Measurements from ENCODE around the gene CACFD1. TPM values are rescaled to one million over a fixed set of nuclear protein-coding genes. Genes with fewer than 3 reads are reported as not detected.

Gene CACFD1
- polyA plus RNA-seq, 1 donor from 2014 or later, result 75.4 TPM

DNA sequence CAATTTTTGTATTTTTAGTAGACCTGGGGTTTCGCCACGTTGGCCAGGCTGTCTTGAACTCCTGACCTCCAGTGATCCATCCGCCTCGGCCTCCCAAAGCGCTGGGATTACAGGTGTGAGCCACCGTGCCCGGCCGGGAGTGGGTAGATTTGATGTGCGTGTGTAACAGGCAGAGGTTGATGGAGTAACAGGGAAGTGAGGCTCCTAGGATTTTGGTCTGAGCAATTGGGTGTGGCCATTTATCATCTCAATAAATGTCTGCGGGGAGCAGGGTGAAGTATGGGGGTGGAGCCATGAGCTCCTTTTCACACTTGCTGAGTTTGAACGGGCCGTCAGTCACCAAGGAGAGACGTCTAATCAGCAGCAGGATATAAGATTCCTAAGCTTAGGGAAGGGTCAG is 40.8 kb upstream of the CACFD1 start (continued):
- TF ChIP-seq REST (IDR thresholded peaks at IDR 0.05; ENCODE audit: borderline replicate concordance), result no peak

GRCh38 chr9:133420392-133420827 is 39.4 kb upstream of the CACFD1 start:
- no peaks in the 10 kb centered on the region for H3K9me2 ChIP-seq (ENCODE audit: insufficient read depth, low read length)
- TF ChIP-seq REST (IDR thresholded peaks at IDR 0.05; ENCODE audit: borderline replicate concordance), result no peak
- TF ChIP-seq TAF1 (IDR thresholded peaks at IDR 0.05; ENCODE audit: low read depth), result no peak
- no peak for TF ChIP-seq MXI1 (conservative IDR thresholded peaks at IDR 0.05; ENCODE audit: poor library complexity, severe bottlenecking)
- no peak for TF ChIP-seq EZH2 (IDR thresholded peaks at IDR 0.05; ENCODE audit: borderline replicate concordance, insufficient read depth, low read length, poor library complexity, severe bottlenecking)
- TF ChIP-seq SMC3 (conservative IDR thresholded peaks at IDR 0.05; ENCODE audit: poor library complexity), result no peak
- no peak for TF ChIP-seq EP300 (conservative IDR thresholded peaks at IDR 0.05; ENCODE audit: poor library complexity, severe bottlenecking)
- no peak for TF ChIP-seq RAD21 (conservative IDR thresholded peaks at IDR 0.05)
- TF ChIP-seq POLR2AphosphoS5 (IDR thresholded peaks at IDR 0.05), result no peak
- TF ChIP-seq, protein P1, sequence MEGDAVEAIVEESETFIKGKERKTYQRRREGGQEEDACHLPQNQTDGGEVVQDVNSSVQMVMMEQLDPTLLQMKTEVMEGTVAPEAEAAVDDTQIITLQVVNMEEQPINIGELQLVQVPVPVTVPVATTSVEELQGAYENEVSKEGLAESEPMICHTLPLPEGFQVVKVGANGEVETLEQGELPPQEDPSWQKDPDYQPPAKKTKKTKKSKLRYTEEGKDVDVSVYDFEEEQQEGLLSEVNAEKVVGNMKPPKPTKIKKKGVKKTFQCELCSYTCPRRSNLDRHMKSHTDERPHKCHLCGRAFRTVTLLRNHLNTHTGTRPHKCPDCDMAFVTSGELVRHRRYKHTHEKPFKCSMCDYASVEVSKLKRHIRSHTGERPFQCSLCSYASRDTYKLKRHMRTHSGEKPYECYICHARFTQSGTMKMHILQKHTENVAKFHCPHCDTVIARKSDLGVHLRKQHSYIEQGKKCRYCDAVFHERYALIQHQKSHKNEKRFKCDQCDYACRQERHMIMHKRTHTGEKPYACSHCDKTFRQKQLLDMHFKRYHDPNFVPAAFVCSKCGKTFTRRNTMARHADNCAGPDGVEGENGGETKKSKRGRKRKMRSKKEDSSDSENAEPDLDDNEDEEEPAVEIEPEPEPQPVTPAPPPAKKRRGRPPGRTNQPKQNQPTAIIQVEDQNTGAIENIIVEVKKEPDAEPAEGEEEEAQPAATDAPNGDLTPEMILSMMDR (IDR thresholded peaks at IDR 0.05; ENCODE audit: poor library complexity, severe bottlenecking), result no peak
- no peaks in the 10 kb centered on the region for H3K9me3 ChIP-seq (ENCODE audit: low read length)
- no peak overlapping the region for H3K4me2 ChIP-seq (ENCODE audit: low read length)
- H3K36me3 ChIP-seq (ENCODE audit: insufficient read depth, low read length), result no peaks in the 10 kb centered on the region
- H4K20me1 ChIP-seq (ENCODE audit: insufficient read depth), result no peaks in the 10 kb centered on the region
- H3K9ac ChIP-seq (ENCODE audit: low read length), result no peak overlapping the region
- no peak overlapping the region for H3K4me3 ChIP-seq (ENCODE audit: low read length)
- no peak overlapping the region for H3K27ac ChIP-seq (ENCODE audit: low read length)
- no peak overlapping the region for H2AFZ ChIP-seq (ENCODE audit: low read depth, low read length)
- H3K27me3 ChIP-seq (ENCODE audit: insufficient read depth, low read depth, low read length), result no peaks in the 10 kb centered on the region
- H3K79me2 ChIP-seq (replicated peaks; ENCODE audit: insufficient read depth, low read length), result peaks cover 18% of the 10 kb centered on the region
- H3F3A ChIP-seq (ENCODE audit: insufficient read depth, low read length, poor library complexity, severe bottlenecking), result no peaks in the 10 kb centered on the region
